ENCODE measurements around the gene RBPMS2.

RBPMS2 gene

GRCh38 chr15:64755427-64755940 is 19.9 kb downstream of the RBPMS2 start:
- DNase-seq (no peak), ATAC-seq (ENCODE audit: insufficient read depth, low read depth) (no peak)
- no peak overlapping the region for H3K9ac ChIP-seq (ENCODE audit: low read depth, low read length)
- H3K27me3 ChIP-seq (ENCODE audit: insufficient read depth, low read length, poor library complexity) = no peaks in the 10 kb centered on the region
- no peaks in the 10 kb centered on the region for H4K20me1 ChIP-seq (ENCODE audit: insufficient read depth, low read length)
- no peak overlapping the region for H3K4me3 ChIP-seq (ENCODE audit: low read depth in 1 of 2, low read length in 2 of 2)
- no peaks in the 10 kb centered on the region for H3K4me1 ChIP-seq (ENCODE audit: insufficient read depth, low read length)
- no peaks in the 10 kb centered on the region for H3K79me2 ChIP-seq (ENCODE audit: insufficient read depth, low read length)
- no peak overlapping the region for H3K4me2 ChIP-seq (ENCODE audit: insufficient read depth, low read length)
- H3K27ac ChIP-seq (ENCODE audit: low read length) = no peak overlapping the region
- no peaks in the 10 kb centered on the region for H3K36me3 ChIP-seq (ENCODE audit: insufficient read depth, low read length)
- no peaks in the 10 kb centered on the region for H3K9me3 ChIP-seq (ENCODE audit: insufficient read depth, low read length, severe bottlenecking)
- H2AFZ ChIP-seq (ENCODE audit: low read depth, low read length) = no peak overlapping the region
- TF ChIP-seq, protein P1, sequence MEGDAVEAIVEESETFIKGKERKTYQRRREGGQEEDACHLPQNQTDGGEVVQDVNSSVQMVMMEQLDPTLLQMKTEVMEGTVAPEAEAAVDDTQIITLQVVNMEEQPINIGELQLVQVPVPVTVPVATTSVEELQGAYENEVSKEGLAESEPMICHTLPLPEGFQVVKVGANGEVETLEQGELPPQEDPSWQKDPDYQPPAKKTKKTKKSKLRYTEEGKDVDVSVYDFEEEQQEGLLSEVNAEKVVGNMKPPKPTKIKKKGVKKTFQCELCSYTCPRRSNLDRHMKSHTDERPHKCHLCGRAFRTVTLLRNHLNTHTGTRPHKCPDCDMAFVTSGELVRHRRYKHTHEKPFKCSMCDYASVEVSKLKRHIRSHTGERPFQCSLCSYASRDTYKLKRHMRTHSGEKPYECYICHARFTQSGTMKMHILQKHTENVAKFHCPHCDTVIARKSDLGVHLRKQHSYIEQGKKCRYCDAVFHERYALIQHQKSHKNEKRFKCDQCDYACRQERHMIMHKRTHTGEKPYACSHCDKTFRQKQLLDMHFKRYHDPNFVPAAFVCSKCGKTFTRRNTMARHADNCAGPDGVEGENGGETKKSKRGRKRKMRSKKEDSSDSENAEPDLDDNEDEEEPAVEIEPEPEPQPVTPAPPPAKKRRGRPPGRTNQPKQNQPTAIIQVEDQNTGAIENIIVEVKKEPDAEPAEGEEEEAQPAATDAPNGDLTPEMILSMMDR (IDR thresholded peaks at IDR 0.05; ENCODE audit: borderline replicate concordance, extremely low read depth, low read length, poor library complexity, severe bottlenecking) = no peak
- no peak for TF ChIP-seq EZH2 (IDR thresholded peaks at IDR 0.05; ENCODE audit: borderline replicate concordance, low read depth, low read length, severe bottlenecking)

DNA sequence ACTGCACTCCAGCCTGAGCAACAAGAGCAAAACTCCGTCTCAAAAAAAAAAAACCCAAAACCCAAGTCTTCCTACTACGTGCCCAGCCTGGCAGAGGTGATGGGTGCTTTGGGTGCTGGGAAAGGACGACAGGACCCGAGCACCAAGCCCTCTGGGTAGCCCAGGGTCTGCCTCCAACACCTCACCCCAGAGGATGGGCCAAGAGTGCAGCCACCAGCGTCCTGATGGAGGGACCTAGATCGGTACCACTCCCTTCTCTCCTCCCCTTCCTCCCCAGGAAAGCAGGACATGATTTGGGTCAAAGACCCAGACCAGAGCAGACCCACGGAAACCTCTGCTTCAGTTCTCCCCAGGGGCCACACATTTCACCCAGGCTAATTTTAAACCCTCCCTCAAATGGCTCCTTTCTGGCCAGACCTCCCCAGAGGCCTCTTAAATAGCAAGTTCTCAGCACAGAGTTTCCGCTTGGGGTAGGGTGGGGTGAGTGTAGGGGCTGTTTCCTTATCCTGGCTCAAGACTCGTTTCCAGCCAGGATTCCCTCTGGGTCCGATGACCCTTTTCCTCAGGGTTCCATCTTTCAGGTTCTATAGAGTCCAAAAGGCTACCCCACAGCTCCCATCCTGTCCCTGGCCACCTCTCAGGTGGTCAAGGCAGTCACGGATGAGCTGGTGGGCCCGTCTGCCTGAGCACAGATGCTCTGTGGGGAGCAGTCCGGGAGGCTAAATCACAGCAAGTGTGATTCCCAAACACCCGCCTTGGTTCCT is 20.5 kb downstream of the RBPMS2 start:
- Histone ChIP-seq H3K27me3 (ENCODE audit: insufficient read depth, low read length, poor library complexity) (no peaks in the 10 kb centered on the region), H3K9ac (ENCODE audit: low read depth, low read length) (no peak overlapping the region), H3K4me1 (ENCODE audit: insufficient read depth, low read length) (no peaks in the 10 kb centered on the region), H2AFZ (ENCODE audit: low read depth, low read length) (no peak overlapping the region), H3K4me3 (ENCODE audit: low read depth in 1 of 2, low read length in 2 of 2) (no peak overlapping the region), H3K9me3 (ENCODE audit: insufficient read depth, low read length, severe bottlenecking) (no peaks in the 10 kb centered on the region), H4K20me1 (ENCODE audit: insufficient read depth, low read length) (no peaks in the 10 kb centered on the region), H3K36me3 (ENCODE audit: insufficient read depth, low read length) (no peaks in the 10 kb centered on the region), H3K4me2 (ENCODE audit: insufficient read depth, low read length) (no peak overlapping the region), H3K79me2 (ENCODE audit: insufficient read depth, low read length) (no peaks in the 10 kb centered on the region), H3K27ac (ENCODE audit: low read length) (no peak overlapping the region)
- no peak for DNase-seq
- TF ChIP-seq, protein P1 (IDR thresholded peaks at IDR 0.05; ENCODE audit: borderline replicate concordance, extremely low read depth, low read length, poor library complexity, severe bottlenecking) = no peak
- TF ChIP-seq EZH2 (IDR thresholded peaks at IDR 0.05; ENCODE audit: borderline replicate concordance, low read depth, low read length, severe bottlenecking) = no peak
- ATAC-seq (ENCODE audit: insufficient read depth, low read depth) = no peak

- Histone ChIP-seq H2AFZ (ENCODE audit: low read depth, low read length) (no peak overlapping the region), H3K4me3 (ENCODE audit: low read depth in 1 of 2, low read length in 2 of 2) (no peak overlapping the region), H3K27ac (ENCODE audit: low read length) (no peak overlapping the region), H4K20me1 (ENCODE audit: insufficient read depth, low read length) (no peaks in the 10 kb centered on the region), H3K4me1 (ENCODE audit: insufficient read depth, low read length) (no peaks in the 10 kb centered on the region), H3K27me3 (ENCODE audit: insufficient read depth, low read length, poor library complexity) (no peaks in the 10 kb centered on the region), H3K9ac (ENCODE audit: low read depth, low read length) (no peak overlapping the region), H3K79me2 (ENCODE audit: insufficient read depth, low read length) (no peaks in the 10 kb centered on the region), H3K9me3 (ENCODE audit: insufficient read depth, low read length, severe bottlenecking) (no peaks in the 10 kb centered on the region), H3K4me2 (ENCODE audit: insufficient read depth, low read length) (no peak overlapping the region), H3K36me3 (ENCODE audit: insufficient read depth, low read length) (no peaks in the 10 kb centered on the region)
- DNase-seq = no peak
- ATAC-seq (ENCODE audit: insufficient read depth, low read depth) = no peak
- TF ChIP-seq EZH2 (IDR thresholded peaks at IDR 0.05; ENCODE audit: borderline replicate concordance, low read depth, low read length, severe bottlenecking) = no peak
- TF ChIP-seq, protein P1 (IDR thresholded peaks at IDR 0.05; ENCODE audit: borderline replicate concordance, extremely low read depth, low read length, poor library complexity, severe bottlenecking) = no peak
These were observed 21.8 kb downstream of the RBPMS2 start for GRCh38 chr15:64753480-64754185.

Measured in DND-41 (cell line).